Right ventricle myocardium inferior (tissue), 1 donor: ENCODE measurements around the gene FIGN. TPM values are rescaled to one million over a fixed set of nuclear protein-coding genes. Genes with fewer than 3 reads are reported as not detected.

Source experiments
- ATAC-seq: fragments of 200-7000 bp; cut with Tn5 transposase; one replicate; pipeline ENCODE4 v1.9.1; 2020; ENCODE audit warnings: mild to moderate bottlenecking, moderate library complexity
- DNase-seq: peaks from one replicate; pipeline ENCODE4 v3.0.0; 2021; ENCODE audit errors: missing footprints
- intact Hi-C: fragments of 100-400 bp; cut with DNase I; formaldehyde crosslinking; loops from one replicate; pipeline ENCODE4 v1.11.0; 2022
- total RNA-seq: library from RNA; stranded (reverse); fragmentation: NEBNext Ultra II Directional; extraction: Animal tissue kit (Norgen Biotek cat#: 25700); gene quantifications from one replicate; pipeline ENCODE4 v1.2.1, GENCODE V29; 2021
- donor health status: DM: no; HTN: yes; CAD: no; lungs with severe emphysema.

Gene FIGN
- total RNA-seq, 1 donor from 2014 or later, result 16.7 TPM

DNA sequence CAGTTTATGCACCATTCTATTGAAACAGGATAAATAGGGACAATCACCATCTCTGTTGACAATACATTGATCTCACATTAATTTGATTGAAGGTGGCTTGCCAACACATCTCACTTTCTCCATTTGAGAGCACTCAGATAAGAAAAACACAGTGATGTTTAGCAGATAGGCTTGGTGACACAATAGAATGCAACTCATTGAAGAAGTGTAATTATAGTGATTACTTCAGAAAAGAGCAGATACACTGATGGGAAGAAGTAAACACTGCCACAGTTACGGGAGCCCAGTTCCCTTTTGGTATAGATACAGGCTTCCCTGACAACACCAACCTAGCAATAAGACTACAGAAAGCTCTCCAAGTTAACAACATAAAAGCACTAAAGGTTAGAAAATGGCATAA lies 89.1 kb downstream of the FIGN start:
- ATAC-seq, result peak; percentile 36
- no peak for DNase-seq
- intact Hi-C loops, result no loop called here

DNA sequence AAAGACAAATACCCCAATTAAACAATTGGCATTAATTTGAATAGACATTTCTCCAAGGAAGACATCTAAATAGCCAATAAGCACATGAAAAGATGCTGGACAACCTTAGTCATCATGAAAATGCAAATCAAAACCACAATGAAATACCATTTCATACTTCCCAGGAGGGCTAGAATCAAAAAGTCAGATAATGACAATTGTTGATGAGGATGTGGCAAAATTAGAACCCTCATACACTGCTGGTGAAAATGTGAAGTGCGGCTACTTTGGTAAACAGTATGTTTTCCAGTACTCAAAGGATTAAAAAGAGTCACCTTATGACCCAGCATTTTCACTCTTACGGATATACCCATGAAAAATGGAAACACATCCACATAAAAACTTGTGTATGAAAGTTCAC lies 91.6 kb downstream of the FIGN start:
- ATAC-seq (no peak), DNase-seq (no peak)
- intact Hi-C loops, result no loop called here

DNA sequence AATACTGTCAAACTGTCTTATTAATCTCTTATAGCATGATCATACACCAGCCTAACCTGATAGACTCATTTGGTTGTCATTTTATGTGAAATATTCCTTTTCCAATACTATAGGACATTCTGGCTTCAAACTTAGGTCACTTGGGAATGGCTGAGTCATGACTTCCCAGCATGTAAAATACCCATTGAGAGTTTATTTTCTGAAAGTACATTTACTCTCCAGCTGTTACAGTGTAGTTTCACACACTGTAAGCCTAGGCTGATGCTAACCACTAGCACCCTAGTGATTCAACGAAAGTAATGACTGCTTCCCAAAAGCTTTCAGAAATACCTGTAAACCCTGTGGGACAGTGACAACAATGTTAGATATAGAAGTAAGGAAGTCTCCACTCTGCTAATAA lies 93.8 kb downstream of the FIGN start:
- intact Hi-C loops, result no loop called here
- no peak for ATAC-seq

DNA sequence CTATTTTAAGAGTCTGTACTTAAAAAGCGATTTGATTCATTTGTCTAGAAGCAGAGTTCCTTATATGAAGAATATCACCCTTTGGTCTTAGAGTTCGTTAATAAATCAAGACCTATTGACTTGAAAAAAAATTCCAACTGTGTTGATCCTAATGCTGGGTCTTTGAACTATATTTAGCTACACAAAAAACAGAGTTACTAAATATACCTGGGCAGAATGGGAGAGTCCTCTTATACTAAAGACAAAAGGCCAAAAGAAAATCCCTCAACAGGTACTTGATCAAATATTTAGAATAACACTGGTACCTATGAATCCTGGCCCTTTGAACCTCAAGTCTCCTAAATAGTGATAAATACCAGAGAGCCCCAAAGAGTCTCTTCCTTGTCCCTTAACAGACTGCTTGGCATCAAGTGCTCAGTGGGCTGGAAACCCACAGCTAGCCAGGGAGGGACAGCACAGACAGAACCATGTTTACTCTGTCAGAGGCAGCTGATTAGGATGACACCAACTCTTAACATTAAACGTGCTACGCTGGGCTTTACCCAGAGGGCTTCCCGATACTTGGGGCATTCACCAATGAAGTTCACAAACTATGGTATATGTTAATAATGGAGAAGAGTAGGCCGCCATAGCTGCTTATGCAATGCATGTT lies 95.1 kb downstream of the FIGN start:
- DNase-seq (no peak), ATAC-seq (peak; percentile 34)
- intact Hi-C loops, result no loop called here

More for the DNA sequence above, 93.8 kb downstream of the FIGN start:
- DNase-seq, result no peak

DNA sequence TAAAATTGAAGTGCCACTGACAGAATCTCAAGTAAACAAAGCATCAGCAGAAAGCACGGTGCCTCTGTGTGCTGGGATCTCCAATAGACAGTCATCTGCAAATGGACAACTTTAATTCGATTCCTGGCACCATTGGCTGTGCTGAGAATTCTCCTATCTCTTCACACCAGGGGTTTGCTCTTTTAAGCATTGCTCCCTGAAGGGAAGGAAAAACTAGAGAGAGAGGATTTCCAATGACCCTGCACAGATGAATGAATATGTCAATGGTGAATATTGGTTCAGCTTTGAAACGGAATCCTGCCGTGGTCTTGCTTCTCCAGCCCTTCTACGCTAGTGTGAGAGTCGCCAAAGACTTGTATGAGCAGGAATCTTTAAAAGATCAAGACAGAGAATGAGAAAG lies 97.9 kb downstream of the FIGN start:
- DNase-seq, result no peak
- intact Hi-C loops, result no loop called here
- ATAC-seq, result no peak

DNA sequence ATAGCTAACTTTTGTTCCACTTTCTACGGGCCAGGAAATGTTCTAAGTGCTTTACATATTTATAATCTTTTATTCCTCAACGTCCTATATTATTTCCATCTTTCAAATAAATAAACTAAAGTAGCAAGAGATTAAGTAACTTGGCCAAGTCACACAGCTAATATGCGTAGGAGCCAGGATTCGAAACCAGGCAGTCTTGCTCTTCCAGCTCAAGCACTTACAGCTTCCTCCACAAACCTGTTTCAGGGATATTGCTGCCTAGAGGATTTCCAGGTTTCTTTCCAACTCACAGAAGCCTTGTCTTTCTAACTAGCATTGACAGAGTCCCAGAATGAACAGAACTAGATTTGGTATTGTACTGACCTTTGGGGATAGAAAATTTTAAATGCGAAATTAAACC lies 102.5 kb downstream of the FIGN start:
- intact Hi-C loops, result no loop called here
- no peak for ATAC-seq

DNA sequence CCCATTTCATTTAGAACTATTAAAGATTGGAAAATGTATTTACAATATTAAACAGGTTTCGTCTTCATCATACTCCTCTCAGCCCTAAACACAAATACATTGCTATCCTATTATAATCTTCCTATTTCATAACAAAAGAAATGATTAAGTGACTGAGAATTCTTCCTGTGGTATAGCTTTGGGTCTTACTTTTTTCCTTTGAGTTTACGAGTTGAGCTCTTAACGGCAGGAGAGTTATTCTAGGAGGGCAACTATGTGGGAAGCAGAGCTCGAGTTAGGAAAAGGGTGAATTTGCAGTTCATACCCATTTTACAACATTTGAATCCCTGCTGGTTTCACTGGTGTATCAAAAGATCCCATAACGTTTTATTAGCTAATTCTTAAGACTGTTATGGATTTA lies 105.0 kb downstream of the FIGN start:
- no peak for DNase-seq
- ATAC-seq, result no peak
- intact Hi-C loops, result no loop called here

More for the DNA sequence above, 102.5 kb downstream of the FIGN start:
- no peak for DNase-seq

DNA sequence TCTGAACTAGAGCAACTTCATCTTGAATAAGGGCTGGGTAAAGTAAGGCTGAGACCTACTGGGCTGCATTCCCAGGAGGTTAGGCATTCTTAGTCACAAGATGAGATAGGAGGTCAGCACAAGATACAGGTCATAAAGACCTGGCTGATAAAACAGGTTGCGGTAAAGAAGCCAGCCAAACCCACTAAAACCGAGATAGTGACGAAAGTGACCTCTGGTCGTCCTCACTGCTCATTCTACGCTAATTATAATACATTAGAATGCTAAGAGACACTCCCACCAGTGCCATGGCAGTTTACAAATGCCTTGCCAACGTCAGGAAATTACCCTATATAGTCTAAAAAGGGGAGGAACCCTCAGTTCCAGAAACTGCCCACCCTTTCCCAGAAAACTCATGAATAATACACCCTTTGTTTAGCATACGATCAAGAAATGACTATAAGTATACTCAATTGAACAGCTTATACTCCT lies 109.1 kb downstream of the FIGN start:
- intact Hi-C loops, result loop anchor here (5.0 kb wide), 1 partner anchor 106 kb away; no protein-coding TSS in a partner anchor
- ATAC-seq (peak; percentile 64), DNase-seq (no peak)

DNA sequence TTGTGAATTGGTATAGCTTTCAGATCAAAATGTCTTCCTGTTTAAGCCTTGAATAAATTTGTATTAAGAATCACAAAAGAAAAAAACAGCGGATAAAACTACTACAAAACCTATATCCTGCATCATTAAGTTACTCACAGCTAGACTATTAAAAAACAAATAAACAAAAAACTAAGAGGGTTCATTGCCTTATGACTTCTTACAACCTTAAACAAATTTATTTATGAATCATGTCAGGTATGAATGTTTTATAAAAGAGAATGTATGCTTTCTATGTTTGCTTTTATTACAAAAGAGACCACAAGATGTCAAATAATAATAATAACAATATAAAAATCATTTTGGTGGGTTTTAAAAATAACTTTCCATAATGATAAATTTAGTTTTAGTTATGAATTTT lies 109.6 kb downstream of the FIGN start:
- no peak for DNase-seq
- intact Hi-C loops, result loop anchor here (5.0 kb wide), 1 partner anchor 106 kb away; no protein-coding TSS in a partner anchor
- no peak for ATAC-seq

DNA sequence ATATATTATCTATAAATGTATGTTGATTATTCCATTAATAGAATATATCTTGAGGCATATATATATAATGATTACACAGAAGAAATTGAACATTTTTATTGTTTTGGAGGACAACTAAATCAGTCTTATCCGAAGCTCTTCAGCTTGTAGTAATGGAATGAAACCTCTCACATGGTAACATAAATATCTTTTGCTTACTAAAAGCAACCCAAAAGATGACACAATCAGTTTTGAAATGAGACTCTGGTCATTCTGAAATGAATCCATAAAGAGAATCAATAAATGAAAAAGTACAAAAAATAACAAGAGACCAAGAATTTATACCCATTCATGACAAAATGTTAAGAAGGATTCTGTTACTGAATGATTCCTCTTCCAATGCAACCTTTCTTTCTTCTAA lies 110.2 kb downstream of the FIGN start:
- DNase-seq, result no peak
- intact Hi-C loops, result loop anchor here (5.0 kb wide), 1 partner anchor 107 kb away; no protein-coding TSS in a partner anchor
- ATAC-seq, result no peak

DNA sequence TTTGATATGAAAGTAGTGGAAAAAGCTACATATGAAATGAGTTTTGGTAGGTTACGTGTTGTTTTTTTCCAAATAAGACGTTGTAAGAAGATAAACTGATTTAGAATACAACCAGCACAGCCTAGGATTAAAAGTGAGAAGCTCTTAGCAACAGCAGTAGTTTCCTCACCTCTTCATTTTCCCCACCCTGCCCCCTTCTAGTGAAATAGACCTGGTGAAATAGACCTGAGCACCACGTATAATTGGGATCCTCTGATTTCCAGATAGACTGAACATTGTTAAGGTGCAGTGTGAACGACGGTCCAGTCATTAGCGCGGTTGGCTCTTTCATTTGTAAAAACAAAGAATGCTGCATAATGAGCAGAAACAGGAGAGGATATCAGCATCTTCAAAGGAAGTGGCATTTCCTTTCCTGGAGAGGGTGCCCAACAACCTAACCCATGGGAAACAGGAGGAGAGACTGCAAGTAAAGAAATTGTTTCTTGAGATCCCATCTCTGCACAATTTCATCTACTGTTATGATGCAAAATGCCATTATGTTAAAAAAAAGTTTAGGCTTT lies 114.3 kb downstream of the FIGN start:
- intact Hi-C loops, result no loop called here
- no peak for ATAC-seq
- DNase-seq, result no peak

DNA sequence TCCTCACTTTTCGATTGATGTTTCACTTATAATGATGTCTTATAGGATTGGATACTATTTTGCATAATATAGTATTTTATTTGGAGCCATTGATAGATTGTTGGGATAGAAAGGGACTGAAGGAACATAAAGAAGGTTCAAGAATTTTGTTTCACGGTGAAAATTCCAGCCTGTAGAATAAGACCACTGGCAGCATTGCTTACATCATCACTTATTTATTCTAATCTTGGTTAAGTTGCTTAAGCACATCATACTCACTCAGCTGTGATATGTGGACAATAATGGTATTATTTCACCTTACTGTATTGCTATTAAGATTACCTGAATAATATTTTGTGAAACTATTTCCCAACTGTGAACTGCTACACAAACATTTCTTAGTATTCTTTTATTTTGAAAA lies 118.3 kb downstream of the FIGN start:
- intact Hi-C loops, result no loop called here

DNA sequence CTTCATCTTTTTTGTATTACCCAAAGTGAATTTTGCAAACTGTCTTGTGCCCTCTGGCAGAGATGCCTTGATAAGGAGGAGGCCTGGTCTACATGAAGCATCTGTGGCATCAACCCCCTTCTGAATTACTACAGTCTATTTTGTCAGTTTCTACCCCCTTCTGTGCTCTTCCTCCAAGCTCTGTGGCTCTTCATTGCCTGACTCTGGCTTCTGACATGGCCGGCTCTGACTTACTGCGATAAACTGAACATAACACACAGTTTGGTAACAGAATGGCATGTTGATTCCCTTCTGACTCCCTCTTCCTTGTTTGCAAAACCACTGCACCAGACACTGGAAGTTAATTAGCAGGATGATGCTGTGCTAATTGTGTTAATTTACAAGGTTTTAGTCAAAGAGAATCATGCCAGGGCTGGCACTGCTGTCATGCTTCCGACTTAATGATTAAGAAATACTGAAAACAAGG lies 122.5 kb downstream of the FIGN start:
- no peak for ATAC-seq
- no peak for DNase-seq
- intact Hi-C loops, result no loop called here

More for the DNA sequence above, 118.3 kb downstream of the FIGN start:
- ATAC-seq (no peak), DNase-seq (no peak)

DNA sequence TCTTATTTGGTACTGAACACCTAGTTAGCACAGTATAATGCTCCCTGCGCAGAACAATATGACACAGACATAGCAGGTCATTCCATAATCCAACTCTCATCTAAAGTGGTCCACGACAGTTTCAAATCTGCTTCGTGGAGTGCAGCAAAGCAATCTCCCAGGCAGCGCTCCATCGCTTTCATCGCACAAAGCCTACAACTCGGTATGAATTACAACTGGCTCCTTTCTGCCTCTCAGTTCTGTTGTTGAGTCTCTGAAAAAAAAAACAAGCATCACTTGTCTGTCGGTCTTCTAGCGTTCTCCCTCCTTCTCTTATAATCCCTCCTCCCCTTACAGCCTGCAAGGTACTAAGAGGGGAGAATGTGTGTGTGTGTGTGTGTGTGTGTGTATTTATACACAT lies 123.5 kb downstream of the FIGN start:
- no peak for DNase-seq
- intact Hi-C loops, result no loop called here
- no peak for ATAC-seq

DNA sequence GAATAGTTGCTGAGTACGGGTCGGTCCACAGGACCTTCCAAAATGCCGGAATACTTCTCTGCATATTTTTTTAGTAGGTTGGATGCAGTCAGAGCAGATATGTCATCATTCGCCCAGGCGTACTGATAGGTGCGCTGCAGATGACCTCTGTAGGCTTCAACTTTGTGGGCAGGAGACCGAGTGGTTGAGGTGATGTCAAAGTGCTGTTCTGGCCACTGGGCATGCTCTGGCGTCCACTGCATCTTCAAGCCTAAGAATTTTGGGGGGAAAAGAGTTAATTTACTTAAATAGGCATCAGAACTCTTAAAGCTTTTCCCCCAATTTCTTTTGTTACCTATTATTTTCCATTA lies 124.3 kb downstream of the FIGN start:
- intact Hi-C loops, result no loop called here
- ATAC-seq (peak; percentile 13), DNase-seq (no peak)

DNA sequence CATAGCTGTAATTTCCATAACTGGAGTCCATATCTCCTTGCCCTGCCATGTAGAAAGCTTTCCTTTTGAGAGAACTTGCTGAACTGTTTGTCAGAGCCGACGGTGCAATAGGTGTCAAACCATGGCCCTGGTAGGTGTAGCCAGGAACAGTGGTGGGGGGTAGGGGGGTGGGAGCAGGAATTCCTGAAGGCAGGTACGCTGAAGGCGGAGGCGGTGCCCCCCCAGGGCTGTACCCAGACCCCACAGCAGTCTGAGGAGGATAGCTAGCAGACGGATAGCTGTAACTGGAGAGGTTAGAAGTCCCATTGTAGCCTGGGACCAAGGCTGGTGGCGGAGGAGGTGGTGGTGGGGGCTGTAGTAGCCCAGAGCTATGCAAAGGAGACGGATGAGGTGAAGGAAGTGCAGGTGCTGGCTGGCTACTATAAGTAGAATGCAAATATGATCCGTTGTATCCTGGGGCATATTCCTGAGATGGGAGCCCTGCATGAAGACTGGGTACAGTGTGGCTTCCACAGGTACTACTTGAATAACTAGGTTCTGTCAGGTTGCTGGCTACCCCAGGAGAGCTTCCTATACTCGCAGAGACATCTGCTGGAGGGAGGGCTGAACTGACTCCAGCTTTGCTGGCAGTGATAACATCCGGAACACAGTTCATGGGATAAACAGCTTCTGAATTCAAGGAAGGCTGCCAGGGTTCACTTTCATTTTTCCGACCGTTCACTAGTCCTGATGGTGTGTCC lies 124.8 kb downstream of the FIGN start:
- intact Hi-C loops, result no loop called here
- DNase-seq, result no peak
- ATAC-seq, result peak; percentile 20

DNA sequence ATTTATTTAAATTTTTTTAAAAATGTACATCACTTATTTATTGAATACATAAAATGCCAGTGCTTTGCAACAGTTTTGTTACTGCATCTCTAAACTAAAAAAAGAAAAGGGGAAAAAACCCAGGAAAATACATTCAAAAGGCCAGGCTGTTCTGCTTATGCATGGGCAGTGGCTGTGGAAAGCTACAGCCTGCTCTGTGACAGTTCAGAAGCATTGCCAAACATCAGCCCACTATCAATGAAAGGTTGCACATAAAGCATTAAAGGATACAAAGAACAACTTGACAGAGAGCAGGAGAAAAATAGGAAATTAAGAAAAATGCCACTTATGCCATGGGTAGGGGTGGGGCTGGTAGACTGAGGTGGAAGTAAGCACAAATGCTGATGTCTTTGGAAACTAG lies 128.2 kb downstream of the FIGN start:
- DNase-seq, result no peak
- peak; percentile 42 for ATAC-seq
- intact Hi-C loops, result loop anchor here (10.0 kb wide), 2 partner anchors 113 to 263 kb away; no protein-coding TSS in a partner anchor

DNA sequence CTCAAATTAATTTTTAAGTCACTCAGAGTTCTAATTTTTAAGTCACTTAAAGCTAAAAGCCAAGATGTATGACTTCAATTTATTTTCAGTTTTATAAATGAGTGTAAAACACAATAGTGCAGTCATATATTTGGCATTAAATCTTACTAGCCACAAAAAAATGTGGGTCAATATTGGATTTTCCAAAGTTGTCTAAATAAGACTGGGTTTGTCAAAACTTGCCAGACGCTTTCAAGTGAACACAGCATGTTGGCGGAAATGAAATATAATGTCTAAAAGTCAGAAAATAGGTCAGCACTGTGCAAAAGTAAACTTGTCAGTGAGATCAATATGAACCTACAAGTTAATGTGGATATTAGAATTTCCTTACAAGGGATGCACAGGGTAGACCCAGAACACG lies 128.9 kb downstream of the FIGN start:
- DNase-seq, result no peak
- ATAC-seq, result no peak
- intact Hi-C loops, result loop anchor here (10.0 kb wide), 2 partner anchors 112 to 262 kb away; no protein-coding TSS in a partner anchor

DNA sequence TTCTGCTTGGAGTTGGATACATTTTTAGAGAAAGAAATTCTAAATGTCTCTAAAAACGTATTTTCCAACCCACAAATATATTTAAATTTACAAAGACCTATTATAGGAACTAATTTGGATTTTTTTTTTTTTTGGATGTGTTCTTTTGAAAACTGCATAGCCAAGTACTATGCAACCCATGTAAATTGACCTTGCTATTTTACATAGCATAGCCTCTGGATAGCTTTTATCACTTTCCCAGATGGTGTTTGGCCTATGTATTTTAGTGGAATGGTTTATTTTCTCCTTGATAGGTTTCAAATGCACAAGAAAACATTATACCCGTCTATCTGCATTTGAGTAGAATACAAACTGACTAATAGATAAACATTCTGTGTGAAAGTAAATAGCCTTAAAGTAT lies 130.0 kb downstream of the FIGN start:
- DNase-seq (no peak), ATAC-seq (no peak)
- intact Hi-C loops, result loop anchor here (10.0 kb wide), 2 partner anchors 111 to 261 kb away; no protein-coding TSS in a partner anchor
